Ishikawa (cell line): Measurements from ENCODE around the gene SMCO4.

Source experiments
- CEBPB ChIP-seq: IDR thresholded peaks from 2 replicates; pipeline ENCODE4 v1.6.1; 2012
- CREB1 ChIP-seq: IDR thresholded peaks from 2 replicates; pipeline ENCODE4 v1.6.1; 2012; ENCODE audit warnings: low read depth
- EGR1 ChIP-seq: IDR thresholded peaks from 2 replicates; pipeline ENCODE4 v1.6.1; 2012
- EP300 ChIP-seq: IDR thresholded peaks from 2 replicates; pipeline ENCODE4 v1.6.1; 2012; ENCODE audit warnings: borderline replicate concordance
- MAX ChIP-seq: IDR thresholded peaks from 2 replicates; pipeline ENCODE4 v1.6.1; 2012
- RAD21 ChIP-seq: IDR thresholded peaks from 2 replicates; pipeline ENCODE4 v1.6.1; 2012; ENCODE audit warnings: low read depth
- REST ChIP-seq: IDR thresholded peaks from 2 replicates; pipeline ENCODE4 v1.6.1; 2012; ENCODE audit warnings: low read depth, mild to moderate bottlenecking
- TAF1 ChIP-seq: IDR thresholded peaks from 2 replicates; pipeline ENCODE4 v1.6.1; 2012; ENCODE audit warnings: low read depth, mild to moderate bottlenecking
- TEAD4 ChIP-seq: IDR thresholded peaks from 2 replicates; pipeline ENCODE4 v1.6.1; 2012
- USF1 ChIP-seq: IDR thresholded peaks from 2 replicates; pipeline ENCODE4 v1.6.1; 2012
- YY1 ChIP-seq: IDR thresholded peaks from 2 replicates; pipeline ENCODE4 v1.6.1; 2012; ENCODE audit warnings: low read depth

GRCh38 chr11:93507517-93507916 is 35.7 kb downstream of the SMCO4 start:
- TF ChIP-seq TEAD4 (no peak), YY1 (no peak), RAD21 (no peak), REST (no peak), MAX (no peak), TAF1 (no peak), EP300 (no peak), EGR1 (no peak), USF1 (no peak), CREB1 (no peak), CEBPB (no peak)
